OCI-LY7 (cell line): ENCODE results near the gene ZDHHC4.

Experiments used
- EZH2phosphoT487 ChIP-seq: fragments of 200-600 bp; sonication (generic); IDR thresholded peaks from 2 replicates; pipeline ENCODE4 v1.6.1; 2018; ENCODE audit warnings: low read depth, borderline replicate concordance, mild to moderate bottlenecking, mixed run types, antibody characterized with exemption, low read length, moderate library complexity, mixed read lengths
- TF ChIP-seq, protein P1 (sequence below): fragments of 200-600 bp; sonication (generic); conservative IDR thresholded peaks from 2 replicates; pipeline ENCODE4 v1.5.1; 2014; ENCODE audit warnings: mild to moderate bottlenecking, antibody characterized with exemption, low read length, moderate library complexity, mixed read lengths

DNA sequence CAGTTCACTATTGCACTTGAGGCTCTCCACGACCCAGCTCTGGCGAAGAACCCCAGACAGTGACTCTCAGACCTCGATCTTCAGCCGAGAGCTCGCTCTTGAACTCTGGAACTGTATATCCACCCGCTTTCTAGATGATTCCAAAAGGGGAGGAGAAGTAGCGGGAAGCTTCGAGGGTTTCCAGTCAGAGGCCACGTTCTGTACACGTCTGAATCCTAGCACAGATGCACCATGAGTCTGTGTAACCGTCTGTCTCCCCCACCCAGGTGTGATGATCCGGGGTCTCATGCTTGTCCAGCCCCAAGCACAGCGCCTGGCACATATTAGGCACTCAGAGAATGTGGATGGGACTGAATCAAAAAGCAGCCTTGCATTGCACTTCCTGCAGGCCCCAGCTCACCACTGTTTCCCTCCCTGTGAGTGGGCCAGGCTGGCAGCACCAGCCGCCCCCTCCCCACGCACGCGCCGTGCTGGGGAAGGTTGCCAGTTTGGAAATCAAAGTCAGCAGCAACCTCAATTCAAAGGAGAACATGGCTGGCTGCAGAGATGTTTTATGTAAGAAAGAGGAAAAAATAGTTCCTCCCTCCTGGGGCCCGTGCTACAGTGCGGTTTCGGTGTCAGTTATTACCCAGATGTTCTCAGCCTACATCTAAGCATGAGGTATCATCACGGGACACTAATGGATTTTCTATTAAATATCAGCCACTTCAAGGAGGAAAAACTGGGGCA, 31.7 kb upstream of the ZDHHC4 start:
- TF ChIP-seq, protein P1, sequence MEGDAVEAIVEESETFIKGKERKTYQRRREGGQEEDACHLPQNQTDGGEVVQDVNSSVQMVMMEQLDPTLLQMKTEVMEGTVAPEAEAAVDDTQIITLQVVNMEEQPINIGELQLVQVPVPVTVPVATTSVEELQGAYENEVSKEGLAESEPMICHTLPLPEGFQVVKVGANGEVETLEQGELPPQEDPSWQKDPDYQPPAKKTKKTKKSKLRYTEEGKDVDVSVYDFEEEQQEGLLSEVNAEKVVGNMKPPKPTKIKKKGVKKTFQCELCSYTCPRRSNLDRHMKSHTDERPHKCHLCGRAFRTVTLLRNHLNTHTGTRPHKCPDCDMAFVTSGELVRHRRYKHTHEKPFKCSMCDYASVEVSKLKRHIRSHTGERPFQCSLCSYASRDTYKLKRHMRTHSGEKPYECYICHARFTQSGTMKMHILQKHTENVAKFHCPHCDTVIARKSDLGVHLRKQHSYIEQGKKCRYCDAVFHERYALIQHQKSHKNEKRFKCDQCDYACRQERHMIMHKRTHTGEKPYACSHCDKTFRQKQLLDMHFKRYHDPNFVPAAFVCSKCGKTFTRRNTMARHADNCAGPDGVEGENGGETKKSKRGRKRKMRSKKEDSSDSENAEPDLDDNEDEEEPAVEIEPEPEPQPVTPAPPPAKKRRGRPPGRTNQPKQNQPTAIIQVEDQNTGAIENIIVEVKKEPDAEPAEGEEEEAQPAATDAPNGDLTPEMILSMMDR: no peak
- TF ChIP-seq EZH2phosphoT487: no peak
